HCT116 (cell line): Measurements from ENCODE around the gene FAM209B. TPM values are rescaled to one million over a fixed set of nuclear protein-coding genes. Genes with fewer than 3 reads are reported as not detected.

Source experiments
- ATAC-seq: fragments of 200-7000 bp; cut with Tn5 transposase; 2 replicates; pipeline ENCODE4 v1.9.1; 2020; ENCODE audit warnings: mild to moderate bottlenecking, moderate library complexity
- BruUV-seq: library from RNA; stranded (reverse); fragments of 400-500 nt; replicated peaks from 2 replicates; lab custom pipeline; 2021; lab: Mats Ljungman, UMichigan
- CTCF ChIA-PET: fragments of 300-600 bp; sonication (Branson Sonifier 250); formaldehyde crosslinking; loops from one replicate; lab custom pipeline; 2021; ENCODE audit warnings: antibody characterized with exemption; lab: Charles Lee
- POLR2A ChIA-PET: fragments of 300-600, 350-600 bp; sonication (Branson Sonifier 250); formaldehyde crosslinking; loops from one replicate; lab custom pipeline; 2021; ENCODE audit warnings: antibody characterized with exemption; lab: Charles Lee
- RAD21 ChIA-PET, 2 experiments: fragments of 300-600 bp; sonication (Branson Sonifier 250); formaldehyde crosslinking; loops; one replicate each; lab custom pipeline; 2023; ENCODE audit warnings: low total read pairs in 2 of 2; ENCODE audit not compliant: uncharacterized antibody in 2 of 2, unreplicated experiment in 2 of 2, low non-redundant PET in 1 of 2; lab: Charles Lee
- DNase-seq: peaks from one replicate; pipeline ENCODE4 v3.0.0-alpha.2; 2010; ENCODE audit warnings: low read depth, low spot score
- H2AFZ ChIP-seq: fragments of 200-600 bp; shearing (Covaris generic), sonication (generic); 2 replicates; pipeline ENCODE4 v1.6.1; 2017; ENCODE audit warnings: low read depth, mixed run types, mixed read lengths, antibody characterized with exemption, low read length; ENCODE audit not compliant: poor library complexity, severe bottlenecking
- H3K27ac ChIP-seq: 2 replicates; pipeline ENCODE4 v1.5.1; 2012; ENCODE audit warnings: low read depth, low read length
- H3K27me3 ChIP-seq: fragments of 200-600 bp; sonication (generic); 2 replicates; pipeline ENCODE4 v1.6.1; 2016; ENCODE audit warnings: mixed run types, low read length, mixed read lengths; ENCODE audit not compliant: insufficient read depth
- H3K36me3 ChIP-seq, 2 experiments: fragments of 200-500 bp in 1 of 2; fragments of 200-600 bp in 1 of 2; sonication (Bioruptor generic) in 1 of 2; sonication (generic) in 1 of 2; 2 replicates each; pipeline versions ENCODE4 v1.5.1 to v1.6.1; 2014 to 2016; ENCODE audit warnings: low read length in 2 of 2, inconsistent platforms in 1 of 2, mixed read lengths in 1 of 2, mixed run types in 1 of 2; ENCODE audit not compliant: insufficient read depth in 2 of 2, control insufficient read depth in 1 of 2
- H3K4me1 ChIP-seq, 2 experiments: fragments of 200-600 bp in 1 of 2; sonication (generic) in 1 of 2; 2 replicates each; pipeline versions ENCODE4 v1.5.1 to v1.6.1; 2012 to 2017; ENCODE audit warnings: low read length in 2 of 2, inconsistent platforms in 1 of 2, mild to moderate bottlenecking in 1 of 2, mixed read lengths in 1 of 2, mixed run types in 1 of 2, moderate library complexity in 1 of 2; ENCODE audit not compliant: insufficient read depth in 2 of 2, control insufficient read depth in 1 of 2
- H3K4me2 ChIP-seq: fragments of 200-600 bp; sonication (generic); 2 replicates; pipeline ENCODE4 v1.6.1; 2017; ENCODE audit warnings: mixed run types, low read length, mixed read lengths
- H3K4me3 ChIP-seq, 2 experiments: fragments of 200-600 bp in 1 of 2; sonication (generic) in 1 of 2; replicated peaks in 1 of 2; 2 replicates each; pipeline ENCODE4 v1.5.1; 2011 to 2016; ENCODE audit warnings: low read length in 2 of 2, control low read depth in 1 of 2, low read depth in 1 of 2, mild to moderate bottlenecking in 1 of 2, mixed read lengths in 1 of 2, mixed run types in 1 of 2
- H3K79me2 ChIP-seq: fragments of 200-600 bp; sonication (generic); 2 replicates; pipeline ENCODE4 v1.6.1; 2017; ENCODE audit warnings: mild to moderate bottlenecking, mixed run types, low read length, moderate library complexity, mixed read lengths; ENCODE audit not compliant: insufficient read depth
- H3K9ac ChIP-seq: fragments of 200-600 bp; sonication (generic); 2 replicates; pipeline ENCODE4 v1.6.1; 2016; ENCODE audit warnings: low read length, mixed read lengths
- H3K9me2 ChIP-seq: fragments of 200-600 bp; sonication (generic), shearing (Covaris generic); 2 replicates; pipeline ENCODE4 v1.6.1; 2017; ENCODE audit warnings: mixed run types, mild to moderate bottlenecking, moderate library complexity; ENCODE audit not compliant: insufficient read depth
- H3K9me3 ChIP-seq, 2 experiments: fragments of 200-500 bp in 1 of 2; fragments of 200-600 bp in 1 of 2; sonication (Bioruptor generic) in 1 of 2; sonication (generic) in 1 of 2; 2 replicates each; pipeline ENCODE4 v1.6.1; 2014 to 2017; ENCODE audit warnings: low read length in 2 of 2, mixed read lengths in 2 of 2, inconsistent platforms in 1 of 2, low read depth in 1 of 2, mild to moderate bottlenecking in 1 of 2, mixed run types in 1 of 2, moderate library complexity in 1 of 2; ENCODE audit not compliant: control insufficient read depth in 1 of 2, insufficient read depth in 1 of 2
- H4K20me1 ChIP-seq: fragments of 200-600 bp; sonication (generic), shearing (Covaris generic); 2 replicates; pipeline ENCODE4 v1.6.1; 2017; ENCODE audit warnings: mixed run types, mild to moderate bottlenecking, moderate library complexity; ENCODE audit not compliant: insufficient read depth
- CBX3 ChIP-seq: IDR thresholded peaks from 2 replicates; pipeline ENCODE4 v1.6.1; 2012; ENCODE audit warnings: low read depth
- FOSL1 ChIP-seq: IDR thresholded peaks from 2 replicates; pipeline ENCODE4 v1.6.1; 2012; ENCODE audit warnings: low read depth
- SIN3A ChIP-seq: IDR thresholded peaks from 2 replicates; pipeline ENCODE4 v1.6.1; 2012; ENCODE audit warnings: low read depth
- TCF7L2 ChIP-seq: IDR thresholded peaks from 2 replicates; pipeline ENCODE4 v1.7.0; 2011; ENCODE audit warnings: borderline replicate concordance, inconsistent platforms; ENCODE audit not compliant: insufficient read depth, insufficient read length; ENCODE audit errors: extremely low read depth
- ZBTB33 ChIP-seq: IDR thresholded peaks from 2 replicates; pipeline ENCODE4 v1.6.1; 2011; ENCODE audit warnings: mild to moderate bottlenecking, low read length, moderate library complexity; ENCODE audit not compliant: insufficient replicate concordance; ENCODE audit errors: extremely low read depth
- ZFX ChIP-seq: fragments of 450-650 bp; IDR thresholded peaks from 2 replicates; pipeline ENCODE4 v1.6.1; 2017
- ZNF274 ChIP-seq: fragments of 200-500 bp; sonication (Bioruptor generic); IDR thresholded peaks from 2 replicates; pipeline ENCODE4 v1.6.1; 2014; ENCODE audit warnings: mild to moderate bottlenecking, low read depth, low read length, inconsistent platforms
- intact Hi-C: fragments of 100-400 bp; cut with micrococcal nuclease; formaldehyde crosslinking; loops from 2 replicates; pipeline ENCODE4 v1.10.0; 2022
- total RNA-seq: library from RNA; stranded (reverse); gene quantifications from one replicate; pipeline ENCODE4 v1.2.1, GENCODE V29; 2021; ENCODE audit not compliant: unreplicated experiment
- TF ChIP-seq, protein P1 (sequence below): IDR thresholded peaks from 2 replicates; pipeline ENCODE4 v1.6.1; 2012; ENCODE audit warnings: low read depth
- TF ChIP-seq, protein P2 (sequence below): IDR thresholded peaks from 2 replicates; pipeline ENCODE4 v1.6.1; 2012

Gene FAM209B
- total RNA-seq, 1 experiment from 2014 or later: not detected

DNA sequence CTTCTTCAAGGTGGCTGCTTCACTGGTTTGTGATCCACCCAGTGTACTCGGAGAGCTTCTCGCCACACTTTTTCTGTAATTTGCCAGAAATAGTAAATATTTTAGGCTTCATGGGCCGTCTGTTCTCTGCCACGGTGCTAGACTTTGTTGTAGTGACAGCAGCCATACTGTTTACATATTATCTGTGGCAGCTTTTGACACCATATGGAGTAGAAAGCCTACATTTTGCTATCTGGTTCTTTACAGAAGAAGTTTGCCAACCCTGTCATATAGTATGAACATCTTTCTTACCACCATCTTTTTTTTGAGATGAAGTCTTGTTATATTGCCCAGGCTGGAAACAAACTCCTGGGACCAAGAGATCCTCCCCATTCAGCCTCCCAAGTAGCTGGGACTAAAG, 32.5 kb downstream of the FAM209B start:
- Histone ChIP-seq H3K27me3 (no peaks in the 10 kb centered on the region), H3K9me3 (no peaks in the 10 kb centered on the region), H3K4me3 (no peak overlapping the region), H3K27ac (no peak overlapping the region), H3K36me3 (no peaks in the 10 kb centered on the region), H2AFZ (no peak overlapping the region), H3K79me2 (no peaks in the 10 kb centered on the region), H3K4me2 (no peak overlapping the region), H4K20me1 (no peaks in the 10 kb centered on the region), H3K4me1 (peaks cover 17 to 30% of the 10 kb centered on the region in 2 experiments; a peak in 3 of 4 replicates), H3K9ac (no peak overlapping the region), H3K9me2 (no peaks in the 10 kb centered on the region)
- ATAC-seq (no peak), DNase-seq (no peak)
- ChIA-PET CTCF (interaction anchor here (1.7 kb wide), 1 partner anchor 15 kb away, joined by 7 read pairs; no protein-coding TSS in a partner anchor), RAD21 (interaction anchor here in 1 of 2 experiments (0.6 kb wide), 1 partner anchor 16 kb away, joined by 3 read pairs; no protein-coding TSS in a partner anchor), POLR2A (no interaction called here)
- intact Hi-C loops: no loop called here
- BruUV-seq: no TSS peak
- TF ChIP-seq SIN3A: no peak
- TF ChIP-seq FOSL1: no peak
- no peak for TF ChIP-seq ZFX
- TF ChIP-seq, protein P1, sequence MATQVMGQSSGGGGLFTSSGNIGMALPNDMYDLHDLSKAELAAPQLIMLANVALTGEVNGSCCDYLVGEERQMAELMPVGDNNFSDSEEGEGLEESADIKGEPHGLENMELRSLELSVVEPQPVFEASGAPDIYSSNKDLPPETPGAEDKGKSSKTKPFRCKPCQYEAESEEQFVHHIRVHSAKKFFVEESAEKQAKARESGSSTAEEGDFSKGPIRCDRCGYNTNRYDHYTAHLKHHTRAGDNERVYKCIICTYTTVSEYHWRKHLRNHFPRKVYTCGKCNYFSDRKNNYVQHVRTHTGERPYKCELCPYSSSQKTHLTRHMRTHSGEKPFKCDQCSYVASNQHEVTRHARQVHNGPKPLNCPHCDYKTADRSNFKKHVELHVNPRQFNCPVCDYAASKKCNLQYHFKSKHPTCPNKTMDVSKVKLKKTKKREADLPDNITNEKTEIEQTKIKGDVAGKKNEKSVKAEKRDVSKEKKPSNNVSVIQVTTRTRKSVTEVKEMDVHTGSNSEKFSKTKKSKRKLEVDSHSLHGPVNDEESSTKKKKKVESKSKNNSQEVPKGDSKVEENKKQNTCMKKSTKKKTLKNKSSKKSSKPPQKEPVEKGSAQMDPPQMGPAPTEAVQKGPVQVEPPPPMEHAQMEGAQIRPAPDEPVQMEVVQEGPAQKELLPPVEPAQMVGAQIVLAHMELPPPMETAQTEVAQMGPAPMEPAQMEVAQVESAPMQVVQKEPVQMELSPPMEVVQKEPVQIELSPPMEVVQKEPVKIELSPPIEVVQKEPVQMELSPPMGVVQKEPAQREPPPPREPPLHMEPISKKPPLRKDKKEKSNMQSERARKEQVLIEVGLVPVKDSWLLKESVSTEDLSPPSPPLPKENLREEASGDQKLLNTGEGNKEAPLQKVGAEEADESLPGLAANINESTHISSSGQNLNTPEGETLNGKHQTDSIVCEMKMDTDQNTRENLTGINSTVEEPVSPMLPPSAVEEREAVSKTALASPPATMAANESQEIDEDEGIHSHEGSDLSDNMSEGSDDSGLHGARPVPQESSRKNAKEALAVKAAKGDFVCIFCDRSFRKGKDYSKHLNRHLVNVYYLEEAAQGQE: no peak
- TF ChIP-seq ZBTB33: no peak
- TF ChIP-seq ZNF274: no peak
- TF ChIP-seq, protein P2, sequence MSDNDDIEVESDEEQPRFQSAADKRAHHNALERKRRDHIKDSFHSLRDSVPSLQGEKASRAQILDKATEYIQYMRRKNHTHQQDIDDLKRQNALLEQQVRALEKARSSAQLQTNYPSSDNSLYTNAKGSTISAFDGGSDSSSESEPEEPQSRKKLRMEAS: no peak
- no peak for TF ChIP-seq CBX3
- TF ChIP-seq TCF7L2: no peak
